ENCODE data around the gene SNRK.

GRCh38 chr3:43304126-43304525 is 17.8 kb downstream of the SNRK start:
- TF ChIP-seq CTCF (IDR thresholded peaks at IDR 0.05): no peak
- TF ChIP-seq POLR2A (IDR thresholded peaks at IDR 0.05): no peak

Data from testis (tissue), 2 donors.